Ramos (cell line): ENCODE data around the gene SPPL2B.

Experiments
- in situ Hi-C: fragments of 300-500 bp; cut with MboI; formaldehyde crosslinking; loops from one replicate; pipeline ENCODE4 v1.14.3; 2022; ENCODE audit warnings: low sequenced_read_pairs; ENCODE audit not compliant: unreplicated experiment

Gene SPPL2B

DNA sequence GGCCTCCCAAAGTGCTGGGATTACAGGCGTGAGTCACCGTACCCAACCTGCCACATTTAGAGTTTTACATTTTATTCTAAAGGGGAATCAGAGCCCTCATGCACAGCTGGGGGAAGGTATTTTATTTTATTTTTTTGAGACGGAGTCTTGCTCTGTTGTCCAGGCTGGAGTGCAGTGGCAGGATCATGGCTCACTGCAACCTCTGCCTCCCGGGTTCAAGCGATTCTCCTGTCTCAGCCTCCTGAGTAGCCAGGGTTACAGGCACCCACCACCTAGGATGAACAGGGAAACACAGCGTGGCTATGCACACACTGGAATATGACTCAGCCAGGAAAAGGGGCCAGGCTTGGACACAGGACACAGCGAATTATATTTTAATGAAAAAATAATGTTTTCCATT, 68.7 kb downstream of the SPPL2B start:
- in situ Hi-C loops: loop anchor here (10.0 kb wide), 1 partner anchor 242 kb away; the partner anchor contains the start of gene AP3D1

DNA sequence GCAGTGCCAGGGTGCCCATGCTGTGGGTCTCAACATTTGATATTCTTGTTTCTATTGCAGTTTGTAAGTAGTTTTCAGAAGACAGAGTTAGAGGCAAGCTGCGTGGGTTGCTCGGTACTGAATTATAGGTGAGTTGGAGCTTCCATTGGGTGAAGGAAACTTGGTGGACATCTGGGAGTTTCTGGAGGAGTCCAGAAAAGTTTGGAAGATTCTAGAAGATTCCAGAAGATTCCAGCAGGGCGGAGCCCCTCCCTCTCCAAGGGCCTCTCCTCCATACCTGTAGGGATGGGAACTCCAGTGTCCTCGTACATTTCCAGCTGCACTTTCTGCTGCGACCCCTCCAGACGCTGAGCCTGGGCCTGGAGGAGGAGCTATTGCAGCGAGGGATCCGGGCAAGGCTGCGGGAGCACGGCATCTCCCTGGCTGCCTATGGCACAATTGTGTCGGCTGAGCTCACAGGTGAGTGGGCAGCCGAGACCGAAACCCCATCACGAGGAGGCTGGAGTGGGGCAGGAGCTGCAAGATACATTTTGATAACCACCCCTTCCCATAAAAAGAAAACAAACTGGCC, 70.3 kb downstream of the SPPL2B start:
- in situ Hi-C loops: loop anchor here (10.0 kb wide), 1 partner anchor 244 kb away; the partner anchor contains the start of gene AP3D1

DNA sequence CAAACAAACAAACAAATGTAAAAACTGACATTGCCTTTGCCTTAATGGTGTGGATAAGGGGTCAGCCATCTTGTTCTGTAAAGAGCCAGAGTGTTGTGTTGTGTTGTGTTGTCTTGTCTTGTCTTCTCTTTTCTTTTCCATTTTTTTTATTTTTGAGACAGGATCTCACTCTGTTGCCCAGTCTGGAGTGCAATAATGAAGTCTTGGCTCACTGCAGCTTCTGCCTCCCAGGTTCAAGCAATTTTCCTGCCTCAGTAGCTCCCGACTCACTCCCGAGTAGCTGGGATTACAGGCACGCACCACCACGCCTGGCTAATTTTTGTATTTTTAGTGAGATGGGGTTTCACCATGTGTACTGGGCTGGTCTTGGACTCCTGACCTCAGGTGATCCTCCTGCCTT, 71.1 kb downstream of the SPPL2B start:
- in situ Hi-C loops: loop anchor here (10.0 kb wide), 1 partner anchor 245 kb away; the partner anchor contains the start of gene AP3D1
